HG02571 (cell line): ENCODE results near the gene TMEM181.
"Not testable (repeated sequence)": the region's sequence is repeated elsewhere in the genome, so short reads cannot be mapped to it uniquely, and the experiment has no call there.

ENCODE experiments used
- ATAC-seq: cut with Tn5 transposase; IDR thresholded peaks from one replicate; pipeline ENCODE4 v1.9.1; 2021; ENCODE audit warnings: mild to moderate bottlenecking, moderate library complexity; ENCODE audit not compliant: unreplicated experiment

TMEM181 gene

DNA sequence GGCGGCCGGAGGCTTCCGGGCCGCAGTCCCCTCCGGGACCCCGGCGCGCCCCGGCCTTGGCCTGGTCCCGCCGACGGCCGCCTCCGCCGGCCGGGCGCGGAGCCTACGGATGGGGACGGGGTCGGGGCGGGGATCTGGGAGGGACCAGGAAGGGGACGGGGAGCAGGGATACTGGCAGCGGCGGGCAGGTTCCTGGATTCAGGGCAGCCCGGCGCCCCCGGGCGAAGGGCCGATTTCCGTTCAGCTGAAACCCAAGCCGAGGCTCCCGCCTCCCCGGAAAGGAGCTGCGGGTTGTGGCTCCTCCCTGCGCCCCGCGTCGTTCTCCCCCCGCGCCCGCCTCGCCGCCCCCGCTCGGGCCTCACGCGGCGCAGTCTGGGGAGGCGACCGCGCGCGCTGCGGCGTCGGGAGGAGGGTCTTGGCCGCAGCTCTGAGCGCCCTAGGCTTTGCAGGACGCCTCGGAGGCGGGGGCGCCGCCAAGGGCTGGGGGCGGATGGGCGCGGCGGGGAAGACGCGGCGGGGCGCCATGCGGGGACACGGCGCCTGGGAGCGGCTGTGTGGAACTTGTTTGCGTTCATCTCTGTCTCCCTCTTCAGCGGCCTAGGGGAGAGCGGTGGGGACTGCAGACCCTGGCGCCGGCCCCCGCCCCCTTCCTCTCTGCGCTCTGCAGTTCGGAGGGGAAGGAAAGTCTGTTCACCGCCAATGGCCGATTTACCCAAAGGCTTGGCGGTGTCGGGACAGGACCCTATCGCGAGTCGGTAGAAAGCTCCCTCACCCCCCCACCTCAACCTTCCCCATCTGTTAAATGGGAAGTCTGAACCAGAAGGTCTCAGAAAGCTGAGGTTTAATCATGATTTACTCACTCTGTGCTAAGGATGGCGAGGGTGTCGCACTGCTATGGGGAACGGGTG, 22.7 kb upstream of the TMEM181 start:
- no peak for ATAC-seq

DNA sequence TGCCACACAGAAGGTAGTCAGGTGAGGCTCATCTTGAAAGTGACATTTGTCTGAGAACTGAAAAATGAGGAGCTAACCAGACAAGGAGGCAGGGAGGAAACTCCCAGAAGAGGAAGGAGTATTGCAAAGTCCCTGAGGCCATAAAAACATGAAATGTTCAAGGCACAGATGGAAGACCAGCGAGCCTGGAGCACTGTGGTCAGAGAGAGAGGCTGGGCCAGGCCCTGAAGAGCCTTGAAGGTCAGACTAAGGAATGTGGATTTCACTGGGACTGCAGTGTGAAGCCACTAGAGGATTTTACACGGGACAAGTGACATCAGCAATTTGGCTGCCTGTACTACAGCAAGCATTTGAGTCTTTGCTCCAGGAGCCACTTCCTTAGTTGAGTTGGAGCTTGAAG, 21.1 kb upstream of the TMEM181 start:
- ATAC-seq = no peak

DNA sequence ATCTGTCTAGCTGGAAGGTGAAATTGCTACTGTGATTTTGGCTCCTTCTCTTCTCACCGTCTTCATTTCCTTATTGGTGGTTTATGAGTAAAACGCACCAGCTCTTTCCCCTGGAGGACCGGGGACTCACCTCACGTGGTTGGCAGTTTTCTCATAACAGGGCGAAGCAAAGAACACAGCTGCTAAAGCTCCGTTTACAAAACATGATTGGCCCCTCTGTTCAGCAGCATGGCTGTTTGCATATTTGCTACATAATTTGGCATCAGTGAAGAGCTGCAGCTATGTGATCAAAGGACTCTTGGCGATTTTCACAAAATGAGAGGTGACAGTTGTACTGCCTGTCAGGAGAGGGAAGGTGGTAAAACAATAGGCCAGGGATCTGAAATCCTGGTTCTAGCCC, 20.5 kb upstream of the TMEM181 start:
- no peak for ATAC-seq

DNA sequence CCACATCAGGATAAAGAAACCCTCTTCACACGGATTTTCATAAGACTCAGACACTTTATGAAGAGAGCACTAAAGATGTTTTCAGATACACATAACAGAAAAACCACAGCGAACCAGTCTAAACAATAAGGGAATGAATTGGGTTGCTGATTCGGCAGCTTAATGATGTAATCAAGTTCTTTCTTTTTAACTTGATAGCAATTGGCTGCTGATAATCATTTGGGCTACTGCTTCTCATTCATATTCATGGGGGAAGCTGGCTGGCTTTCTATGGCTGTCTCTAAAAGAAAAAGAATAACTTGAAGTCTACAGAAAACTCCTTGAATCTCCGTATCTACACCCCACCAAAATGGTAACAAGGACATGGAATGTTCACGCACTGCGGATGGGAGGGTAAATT, 20.0 kb upstream of the TMEM181 start:
- ATAC-seq = no peak

DNA sequence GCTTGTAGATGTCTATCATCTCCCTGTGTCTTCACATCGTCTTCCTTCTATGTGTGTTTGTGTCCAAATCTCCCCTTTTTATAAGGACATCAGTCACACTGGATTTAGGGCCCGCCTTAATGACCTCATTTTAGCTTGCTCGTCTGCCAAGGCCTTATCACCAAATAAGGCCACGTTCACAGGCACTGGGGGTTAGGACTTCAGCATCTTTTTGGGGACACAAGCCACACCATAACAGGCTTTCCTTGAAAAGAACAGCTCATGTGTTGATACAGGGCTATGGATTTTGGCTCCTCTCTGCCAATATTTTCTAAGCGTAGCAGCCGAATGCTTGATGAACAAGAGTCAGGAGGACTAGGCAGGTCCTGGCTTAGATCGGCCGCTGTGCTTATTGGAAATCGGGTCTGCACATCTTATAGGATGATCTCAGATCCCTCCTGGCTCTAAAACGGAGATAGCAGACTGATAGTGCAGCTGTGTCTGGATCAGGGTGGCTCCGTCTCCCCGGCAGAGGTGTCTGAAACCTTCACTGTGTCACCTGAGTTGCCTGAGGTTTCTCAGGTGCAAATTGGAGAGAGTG, 16.2 kb upstream of the TMEM181 start:
- no peak for ATAC-seq

DNA sequence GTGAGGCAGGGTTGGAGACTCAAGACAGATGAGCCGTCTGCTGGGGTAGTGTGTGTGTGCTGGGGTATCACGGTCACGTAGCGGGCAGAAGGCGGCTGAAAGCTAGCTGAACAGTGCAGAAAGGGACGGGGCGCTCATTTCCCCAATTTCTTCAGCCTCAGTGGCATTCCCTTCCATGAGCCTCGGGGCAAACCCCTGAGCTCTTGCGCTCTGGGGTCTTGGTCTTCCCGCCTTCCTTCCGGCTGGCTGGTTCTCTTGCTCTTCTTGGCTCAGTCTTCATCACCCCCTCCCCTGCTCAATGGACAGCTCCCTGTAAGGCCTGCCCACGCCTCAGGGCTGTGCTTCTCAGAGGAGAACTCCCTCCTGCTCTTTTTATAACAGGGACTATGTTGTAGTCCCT, 15.5 kb upstream of the TMEM181 start:
- no peak for ATAC-seq

DNA sequence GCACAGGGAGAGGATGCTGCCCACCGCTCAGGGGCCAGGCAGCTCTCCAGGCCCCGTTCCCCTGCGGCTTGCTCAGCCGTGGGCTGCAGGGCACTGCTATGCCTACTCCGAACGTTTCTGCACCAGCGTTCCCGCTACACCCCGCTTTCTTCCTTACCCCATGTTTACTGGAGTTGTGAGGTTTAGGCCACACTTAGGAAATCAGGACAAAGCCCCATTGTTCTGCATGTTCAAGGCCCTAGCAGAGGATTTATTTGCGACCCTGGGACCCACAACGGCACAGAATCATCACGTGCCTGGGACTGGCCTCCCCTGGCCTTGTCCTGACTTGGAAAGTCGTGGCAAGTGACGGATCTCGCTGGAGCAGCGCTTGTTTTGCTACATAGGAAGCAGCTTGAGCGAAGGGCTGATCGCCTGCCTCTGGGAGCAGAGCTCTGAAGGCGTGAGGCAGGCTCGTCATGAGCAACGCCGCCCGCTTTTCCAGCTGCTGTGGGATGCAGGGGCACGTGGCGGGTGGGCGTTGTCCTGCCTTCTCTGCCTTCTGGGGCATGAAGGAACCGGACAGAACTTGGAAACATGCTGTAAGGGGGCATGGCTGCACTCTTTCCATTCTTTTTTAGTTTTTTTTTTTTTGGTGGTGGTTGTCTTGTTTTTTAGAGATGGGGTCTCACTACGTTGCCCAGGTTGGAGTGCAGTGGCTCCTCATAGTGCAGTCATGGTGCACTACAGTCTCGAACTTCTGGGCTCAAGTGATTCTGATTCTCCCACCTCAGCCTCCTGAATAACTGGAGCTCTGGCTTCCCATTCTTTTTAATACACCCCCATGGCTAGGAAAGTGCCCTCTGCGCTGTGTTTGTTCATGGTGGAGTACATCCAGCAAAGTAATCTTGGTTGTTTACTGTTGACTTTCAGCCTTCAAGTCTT, 14.6 kb upstream of the TMEM181 start:
- no peak for ATAC-seq

DNA sequence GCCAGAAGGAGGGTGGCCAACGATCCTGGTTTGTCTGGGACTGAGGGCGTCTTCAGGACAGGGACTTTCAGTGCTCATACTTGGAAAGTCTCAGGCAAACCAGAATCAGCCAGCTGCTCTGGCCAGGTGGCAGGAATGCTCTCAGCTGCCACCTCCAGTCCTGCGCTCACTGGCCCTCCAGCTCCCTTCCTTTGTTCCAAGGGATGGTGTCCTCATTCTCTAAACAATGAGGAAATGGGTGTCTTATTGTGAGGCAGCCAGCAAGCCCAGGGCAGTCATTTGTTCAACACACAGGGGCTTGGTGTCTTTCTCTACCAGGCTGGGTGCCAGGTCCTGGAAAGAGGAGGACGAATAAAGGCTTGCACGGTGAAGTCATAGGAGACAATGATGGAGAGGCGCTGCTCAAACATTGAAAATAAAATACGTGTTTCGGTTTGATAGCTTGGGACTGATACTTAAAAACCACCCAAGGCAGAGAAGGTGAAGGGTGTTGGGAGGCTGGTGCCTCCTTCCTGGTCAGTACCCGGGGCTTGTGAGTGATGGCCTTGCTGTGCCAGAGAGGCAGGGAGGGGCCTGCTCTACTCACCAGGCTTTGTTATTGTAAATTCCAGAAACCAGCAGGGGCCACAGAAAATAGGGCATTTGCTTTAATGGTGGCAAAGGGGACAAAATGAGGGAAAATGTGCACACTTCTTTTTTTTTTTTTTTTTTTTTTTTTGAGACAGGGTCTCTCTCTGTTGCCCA, 11.3 kb upstream of the TMEM181 start:
- no peak for ATAC-seq

DNA sequence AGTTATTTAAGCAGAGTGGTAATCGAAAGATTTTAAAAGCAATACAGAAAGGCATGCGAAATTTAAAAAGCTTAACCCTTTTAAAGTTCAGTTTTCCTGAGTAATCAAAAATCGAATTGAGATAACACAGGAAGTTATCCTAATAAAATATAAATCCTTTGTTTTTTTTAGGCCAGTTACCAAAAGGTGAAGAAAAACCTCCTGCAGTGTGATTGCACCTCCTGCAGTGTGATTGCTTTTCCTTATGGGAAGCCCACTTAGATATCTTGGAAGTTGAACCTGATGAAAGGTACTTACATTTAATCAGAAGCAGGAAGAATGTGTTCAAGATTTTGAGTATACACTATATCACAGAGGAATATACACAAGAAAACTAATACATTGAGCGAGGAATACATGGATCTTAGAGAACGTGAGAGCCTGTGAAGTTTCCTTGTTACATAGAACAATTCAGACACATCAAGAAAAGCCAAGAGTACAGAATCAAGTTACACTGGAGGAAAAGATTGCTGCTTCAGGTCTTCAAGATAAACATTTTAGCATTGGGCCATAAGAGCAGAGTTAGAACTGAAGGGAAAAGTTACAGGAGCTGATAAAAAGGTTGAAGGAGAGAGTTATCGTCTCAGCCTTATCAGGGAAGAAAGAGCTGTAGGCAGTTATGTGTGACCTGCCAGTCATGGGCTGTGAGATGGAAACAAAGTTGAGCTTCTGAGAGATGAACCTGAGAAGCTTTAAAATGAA, 7.7 kb upstream of the TMEM181 start:
- no peak for ATAC-seq

DNA sequence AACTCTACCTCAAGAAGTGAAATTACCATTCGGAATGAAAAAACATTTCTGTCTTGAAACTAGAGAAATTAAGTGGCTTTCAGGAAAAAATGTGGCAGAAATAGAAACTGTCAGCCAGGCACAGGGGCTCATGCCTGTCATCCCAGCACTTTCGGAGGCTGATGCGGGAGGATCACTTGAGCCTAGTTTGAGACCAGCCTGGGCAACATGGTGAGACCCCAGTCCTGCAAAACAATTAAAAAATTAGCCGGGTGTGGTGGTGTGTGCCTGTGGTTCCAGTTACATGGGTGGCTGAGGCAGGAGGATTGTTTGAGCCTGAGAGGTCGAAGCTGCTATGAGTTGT, 7.1 kb upstream of the TMEM181 start:
- no peak for ATAC-seq

DNA sequence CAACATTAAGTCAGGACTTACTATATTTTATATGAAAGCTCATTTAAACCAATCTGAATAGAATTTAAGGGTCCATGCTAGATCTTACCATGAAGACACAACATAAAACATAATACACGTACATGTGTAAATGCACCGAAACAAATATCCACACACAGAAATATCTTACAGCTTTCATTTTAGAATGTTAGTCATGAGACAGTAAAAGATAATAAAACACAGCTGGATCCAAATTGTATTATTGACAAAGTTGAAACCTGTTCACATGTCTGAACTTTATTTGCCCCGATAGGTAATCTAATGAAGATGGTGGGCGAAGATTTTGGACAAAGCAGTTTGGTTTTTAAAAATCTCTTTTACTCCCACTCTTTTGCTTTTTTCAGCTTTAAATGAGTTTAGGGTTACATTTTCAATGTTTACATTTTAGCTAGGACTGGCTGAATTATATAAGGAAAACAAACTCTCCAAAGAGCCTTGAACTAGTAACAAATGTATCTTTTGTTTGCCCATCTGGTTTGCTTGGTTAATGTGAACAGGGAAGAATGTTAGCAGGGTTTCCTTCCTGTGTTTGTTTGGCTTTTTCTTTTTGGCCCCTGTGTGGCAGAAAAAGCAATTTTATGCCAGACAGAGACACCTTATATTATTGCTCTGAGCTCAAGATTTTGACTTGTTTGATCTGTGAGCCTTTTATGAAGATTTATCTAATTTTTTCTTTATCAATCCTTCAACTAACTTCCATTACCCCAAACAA, 5.1 kb upstream of the TMEM181 start:
- no peak for ATAC-seq

DNA sequence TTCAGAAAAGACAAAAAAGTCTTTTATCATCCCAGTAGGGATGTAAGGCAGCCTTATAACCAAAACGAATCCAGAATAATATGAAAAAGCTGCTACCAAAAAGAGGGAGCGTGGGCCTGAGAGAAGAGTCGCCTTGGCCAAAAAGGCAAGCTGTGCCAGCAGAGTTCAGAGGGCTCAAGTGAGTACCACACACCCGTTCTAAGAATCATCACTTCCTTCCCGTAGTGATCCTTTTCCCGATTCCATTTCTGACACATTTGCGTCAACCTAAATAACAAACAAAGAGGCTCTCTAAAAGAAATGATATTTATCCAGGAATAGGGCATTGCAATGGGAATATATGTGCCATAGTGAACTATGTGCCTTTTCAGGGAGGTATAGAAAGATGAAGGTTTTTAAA, 3.8 kb upstream of the TMEM181 start:
- ATAC-seq = no peak

DNA sequence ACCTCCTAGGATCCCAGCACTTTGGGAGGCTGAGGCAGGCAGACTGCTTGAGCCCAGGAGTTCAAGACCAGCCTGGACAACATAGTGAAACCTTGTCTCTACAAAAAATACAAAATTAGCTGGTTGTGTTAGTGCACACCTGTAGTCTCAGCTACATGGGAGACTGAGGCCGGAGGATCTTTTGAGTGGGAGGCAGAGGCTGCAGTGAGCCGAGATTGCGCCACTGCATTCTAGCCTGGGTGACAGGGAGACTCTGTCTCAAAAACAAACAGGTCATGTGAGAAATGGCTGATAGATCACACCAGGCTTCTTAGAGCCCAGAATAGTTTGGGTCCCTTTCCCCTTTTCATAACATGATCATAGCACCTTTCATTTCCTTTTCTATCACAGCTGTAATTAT, 2.8 kb upstream of the TMEM181 start:
- not testable (repeated sequence) for ATAC-seq

DNA sequence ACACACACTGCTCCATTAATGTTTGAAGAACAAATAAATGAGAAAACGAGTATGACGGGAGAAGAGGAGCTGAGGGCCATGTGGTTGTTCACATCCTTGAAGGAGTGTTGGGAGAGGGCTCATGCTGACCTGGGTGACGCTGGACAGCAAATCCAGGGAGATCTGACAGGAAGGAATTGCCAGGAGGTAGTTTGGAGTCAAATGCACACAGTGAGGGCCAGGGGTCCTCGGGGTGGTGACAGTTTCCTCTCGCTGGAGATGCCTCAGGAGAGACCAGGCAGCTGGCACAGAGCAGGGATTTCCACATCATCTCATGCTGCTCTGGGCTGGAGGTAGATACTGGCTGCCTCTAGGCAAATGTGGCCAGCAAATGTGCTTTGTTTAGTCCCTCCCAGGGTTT, 2.0 kb upstream of the TMEM181 start:
- ATAC-seq = no peak

DNA sequence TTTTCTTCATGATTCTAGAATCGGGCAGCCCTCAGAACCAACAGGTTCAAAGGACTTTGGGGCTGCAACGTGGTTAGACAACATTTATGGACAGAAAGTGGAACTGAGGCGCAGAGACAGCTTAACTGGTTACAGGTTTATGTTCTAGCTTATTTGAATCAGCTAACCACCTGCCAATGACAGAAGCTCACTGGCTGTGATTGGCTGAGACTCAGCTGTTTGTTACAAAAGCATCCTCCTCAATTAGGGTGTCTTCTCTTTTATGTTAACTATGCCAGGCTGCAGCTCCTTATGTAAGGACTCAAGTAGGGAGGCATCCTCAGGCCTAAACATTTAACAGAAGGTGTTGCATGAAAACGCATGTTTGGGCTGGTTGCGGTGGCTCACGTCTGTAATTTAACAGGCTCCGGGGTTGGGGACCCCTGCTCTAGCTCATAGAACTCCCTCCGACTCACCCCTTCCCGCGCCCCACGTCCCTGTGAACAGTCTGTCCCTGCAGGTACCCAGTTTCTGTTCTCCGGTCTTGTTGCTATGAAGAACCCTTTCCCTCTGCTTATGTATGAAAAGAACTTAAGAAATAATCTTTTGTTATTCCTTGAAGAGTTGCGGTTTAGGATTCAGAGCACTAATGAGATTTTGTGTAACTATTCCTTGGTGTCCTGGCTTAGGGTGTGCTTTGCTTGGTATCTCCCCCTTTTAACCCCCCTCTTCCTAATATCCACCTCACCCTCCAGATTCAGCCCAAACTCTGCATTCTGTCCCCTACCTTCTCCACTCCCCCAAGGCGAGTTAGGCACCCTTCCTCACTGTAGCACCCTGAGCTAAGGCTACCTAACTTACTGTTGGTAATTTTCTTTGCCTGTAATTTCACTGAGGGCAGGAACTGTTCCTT, 1.2 kb upstream of the TMEM181 start:
- no peak for ATAC-seq

DNA sequence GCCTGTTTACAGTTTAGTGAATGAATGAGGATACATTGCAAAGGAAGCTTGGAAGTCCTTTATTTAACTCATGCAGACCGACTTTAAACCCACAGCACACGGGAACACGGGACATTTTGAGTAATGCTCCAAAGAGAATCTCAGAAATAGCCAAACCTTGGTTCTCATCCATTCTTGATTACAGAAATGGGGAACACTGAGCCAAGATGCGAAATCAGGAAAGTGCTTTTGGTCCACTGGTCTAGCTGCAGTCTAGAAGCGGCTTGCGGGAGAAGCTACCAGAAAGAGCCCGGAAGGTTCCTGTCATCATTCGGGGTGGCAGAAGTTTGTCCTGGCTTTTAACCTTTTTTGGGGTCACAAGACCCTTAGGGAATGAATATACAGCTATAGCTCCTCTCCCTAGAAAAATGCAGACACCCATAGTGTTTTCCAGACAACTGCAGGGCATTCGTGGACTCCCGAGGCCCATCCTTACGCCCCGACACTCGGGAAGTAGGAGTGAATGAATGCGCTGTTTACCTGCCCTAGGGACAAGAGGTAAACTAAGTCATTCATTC, 475 bp upstream of the TMEM181 start:
- ATAC-seq = no peak

DNA sequence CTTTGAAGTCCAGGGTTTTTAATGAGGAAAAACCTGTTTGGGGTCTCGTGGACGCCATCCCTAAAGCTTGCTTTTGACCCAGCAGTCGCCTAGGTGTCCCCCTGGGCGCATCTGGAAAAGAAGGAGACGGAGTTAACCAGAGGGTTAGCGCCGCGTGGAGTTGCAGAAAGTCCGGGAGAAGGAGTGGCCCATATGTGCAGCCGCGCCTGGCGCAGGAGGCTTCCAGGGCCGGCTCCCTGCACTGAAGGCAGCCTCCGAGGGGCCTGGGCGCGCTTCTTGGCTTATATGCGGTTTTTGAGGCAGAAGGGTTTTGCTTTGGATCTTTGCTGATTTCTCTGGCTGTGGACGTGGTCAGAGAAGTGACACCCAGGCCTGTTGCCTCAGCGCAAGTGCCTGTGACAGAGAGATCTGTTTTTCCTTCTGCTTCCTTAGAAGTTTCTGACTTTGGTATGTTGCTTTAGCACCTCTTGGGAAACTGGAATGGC, 987 bp downstream of the TMEM181 start:
- ATAC-seq = no peak

DNA sequence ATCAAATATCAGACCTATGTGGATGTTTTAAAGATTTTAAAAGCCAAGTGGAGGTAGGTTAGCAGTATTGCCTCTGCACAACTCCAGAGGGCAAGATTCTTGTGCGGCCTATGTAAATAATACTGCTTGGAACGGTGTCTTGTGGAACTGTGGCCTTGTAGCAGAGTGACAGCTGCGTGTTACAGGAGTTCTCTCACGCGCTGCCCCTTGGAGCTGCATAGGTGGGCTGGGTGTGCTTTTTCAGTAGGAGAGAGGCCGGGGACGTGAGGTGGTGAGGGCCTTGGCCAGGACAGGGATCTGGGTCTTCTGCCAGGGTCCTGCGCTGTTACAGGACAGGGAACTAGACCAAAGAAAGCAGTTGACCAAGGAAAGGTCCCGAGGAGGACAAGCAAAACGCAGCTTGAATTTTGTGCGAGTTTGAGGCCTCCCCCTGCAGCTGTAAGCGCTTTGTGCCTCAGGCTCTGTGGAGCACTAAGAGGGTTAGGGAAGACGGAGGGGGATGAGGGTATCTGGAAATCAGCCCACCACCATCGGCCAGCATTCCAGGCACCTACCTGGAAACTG, 1.5 kb downstream of the TMEM181 start:
- no peak for ATAC-seq
